Gastrocnemius medialis (tissue), 4 donors: ENCODE data around the gene TMEM30A. TPM values are rescaled to one million over a fixed set of nuclear protein-coding genes. Genes with fewer than 3 reads are reported as not detected.
A peak's percentile ranks its signal among the peaks of the same experiment; 100 is the strongest.

Experiments
- ATAC-seq, 2 donors: fragments of 150-250 bp; one replicate each; pipeline ENCODE4 v1.9.1; 2016
- DNase-seq, 2 donors: peaks; one replicate each; pipeline ENCODE4 v3.0.0-alpha.2; 2019
- H3K27ac ChIP-seq, 4 donors: fragments of 200-600 bp; sonication (generic); 1 replicate in 1 of 4; 2 replicates in 3 of 4; pipeline ENCODE4 v1.5.1; 2016 to 2018; ENCODE audit warnings: mild to moderate bottlenecking in 2 of 4, moderate library complexity in 1 of 4
- H3K27me3 ChIP-seq, 3 donors: fragments of 200-600 bp; sonication (generic) in 2 of 3; 1 replicate in 1 of 3; 2 replicates in 2 of 3; pipeline versions ENCODE4 v1.5.1 to v1.6.0; 2016 to 2019; ENCODE audit warnings: mild to moderate bottlenecking in 1 of 3, moderate library complexity in 1 of 3
- H3K36me3 ChIP-seq, 2 donors: fragments of 200-600 bp; sonication (generic) in 1 of 2; one replicate each; pipeline ENCODE4 v1.5.1; 2017 to 2018
- H3K4me1 ChIP-seq, 2 donors: fragments of 200-600 bp; sonication (generic) in 1 of 2; one replicate each; pipeline ENCODE4 v1.5.1; 2016 to 2017; ENCODE audit warnings: mild to moderate bottlenecking in 2 of 2
- H3K4me3 ChIP-seq, 4 donors: fragments of 200-600 bp; sonication (generic) in 3 of 4; 1 replicate in 1 of 4; 2 replicates in 3 of 4; pipeline ENCODE4 v1.5.1; 2016 to 2019; ENCODE audit warnings: mild to moderate bottlenecking in 2 of 4
- H3K9me3 ChIP-seq, 3 donors: fragments of 200-600 bp; sonication (generic) in 2 of 3; 1 replicate in 1 of 3; 2 replicates in 2 of 3; pipeline ENCODE4 v1.5.1; 2016 to 2019
- POLR2A ChIP-seq, 2 donors: fragments of 450-650 bp; IDR thresholded peaks; one replicate each; pipeline ENCODE4 v1.6.1; 2017; ENCODE audit warnings: antibody characterized with exemption in 2 of 2, mild to moderate bottlenecking in 2 of 2, moderate library complexity in 2 of 2
- in situ Hi-C, 4 donors: fragments of 200-750 bp; cut with MboI; loops; one replicate each; pipeline versions ENCODE4 v1.15.0 to v1.8.0; 2017; ENCODE audit warnings: low sequenced_read_pairs in 4 of 4
- intact Hi-C: fragments of 100-400 bp; cut with DNase I; formaldehyde crosslinking; loops from one replicate; pipeline ENCODE4 v1.15.1; 2023; ENCODE audit warnings: low total_unique reads
- total RNA-seq, 4 donors: library from RNA; depleted of rRNA; stranded (reverse); fragments of >200 nt; gene quantifications; one replicate each; pipeline versions ENCODE4 v1.1.0 to v1.2.3, GENCODE V29; 2016
- TF ChIP-seq, protein P1 (sequence below), 5 experiments: fragments of 450-650 bp in 3 of 5; fragments of 200-600 bp in 2 of 5; sonication (generic) in 2 of 5; IDR thresholded peaks in 4 of 5; conservative IDR thresholded peaks in 1 of 5; 1 replicate in 4 of 5; 2 replicates in 1 of 5; pipeline ENCODE4 v1.5.1; 2016 to 2019; ENCODE audit warnings: antibody characterized with exemption in 5 of 5, mild to moderate bottlenecking in 3 of 5, moderate library complexity in 3 of 5

TMEM30A gene
- total RNA-seq, 4 donors from 2014 or later: 23.8 to 44.4 (median 31.9) TPM

DNA sequence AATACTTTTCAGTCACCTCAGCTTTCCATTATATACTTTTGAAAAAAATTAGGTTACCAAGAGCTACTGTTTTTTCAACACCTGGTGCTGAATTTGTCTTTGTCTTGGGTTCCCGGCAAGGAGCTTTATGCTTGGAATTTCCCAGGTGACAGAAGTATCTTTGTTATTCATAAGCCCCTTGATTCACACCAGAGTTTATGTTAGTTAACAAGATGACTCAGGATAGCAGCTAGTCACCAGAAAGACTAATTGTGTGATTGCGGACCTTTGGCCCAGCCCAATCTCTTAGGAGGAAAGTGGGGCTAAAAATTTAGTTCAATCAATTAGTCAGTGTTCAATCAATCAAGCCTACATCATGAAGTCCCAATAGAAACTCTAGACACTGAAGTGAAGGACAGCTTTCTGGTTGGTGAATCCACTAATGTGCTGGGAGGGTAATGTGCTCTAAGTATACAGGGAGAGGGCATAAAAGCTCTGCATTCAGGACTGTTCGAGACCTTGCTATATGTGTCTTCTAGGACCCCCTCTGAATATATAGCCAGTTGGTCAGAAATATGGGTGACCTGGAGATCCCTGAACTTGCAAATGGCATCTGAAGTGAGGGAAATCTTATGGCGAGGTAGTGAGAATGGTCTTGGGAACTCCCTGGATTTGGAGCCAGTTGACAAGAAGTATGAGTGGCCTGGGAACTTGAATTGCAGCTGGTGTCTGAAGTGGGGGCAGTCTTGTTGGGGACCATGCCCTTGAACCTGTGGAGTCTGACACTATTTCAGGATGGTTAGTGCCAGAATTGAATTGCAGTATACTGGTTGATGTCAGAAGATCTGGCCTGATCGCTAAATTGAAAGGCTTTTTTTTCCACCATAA, 16.2 kb downstream of the TMEM30A start:
- ATAC-seq: no peak

DNA sequence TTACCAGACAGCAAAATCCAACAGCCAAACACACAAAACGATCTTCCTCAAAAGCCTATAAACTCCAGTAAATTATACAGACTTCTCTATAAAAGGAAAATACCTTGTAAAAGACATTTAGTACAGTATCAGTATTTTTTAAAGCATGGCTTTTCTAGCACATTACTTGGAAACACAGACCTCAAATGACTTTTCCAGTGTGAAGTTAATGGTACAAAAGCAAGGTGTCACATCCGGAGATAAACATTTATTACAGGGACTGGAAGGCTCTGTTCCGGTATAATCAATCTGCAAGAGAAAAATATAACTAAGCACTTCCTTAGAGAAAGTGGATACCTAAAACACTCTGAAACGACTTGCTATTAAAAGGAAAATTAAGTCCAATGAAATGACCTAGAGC, 17.1 kb downstream of the TMEM30A start:
- intact Hi-C loops: no loop called here
- no peaks in the 10 kb centered on the region for H3K9me3 ChIP-seq
- in situ Hi-C loops: loop anchor here (5.0 to 10.0 kb wide), 4 partner anchors 100 to 260 kb away; no protein-coding TSS in a partner anchor
- H3K27me3 ChIP-seq: no peaks in the 10 kb centered on the region
- no peak for TF ChIP-seq POLR2A (IDR thresholded peaks at IDR 0.05)
- TF ChIP-seq, protein P1, sequence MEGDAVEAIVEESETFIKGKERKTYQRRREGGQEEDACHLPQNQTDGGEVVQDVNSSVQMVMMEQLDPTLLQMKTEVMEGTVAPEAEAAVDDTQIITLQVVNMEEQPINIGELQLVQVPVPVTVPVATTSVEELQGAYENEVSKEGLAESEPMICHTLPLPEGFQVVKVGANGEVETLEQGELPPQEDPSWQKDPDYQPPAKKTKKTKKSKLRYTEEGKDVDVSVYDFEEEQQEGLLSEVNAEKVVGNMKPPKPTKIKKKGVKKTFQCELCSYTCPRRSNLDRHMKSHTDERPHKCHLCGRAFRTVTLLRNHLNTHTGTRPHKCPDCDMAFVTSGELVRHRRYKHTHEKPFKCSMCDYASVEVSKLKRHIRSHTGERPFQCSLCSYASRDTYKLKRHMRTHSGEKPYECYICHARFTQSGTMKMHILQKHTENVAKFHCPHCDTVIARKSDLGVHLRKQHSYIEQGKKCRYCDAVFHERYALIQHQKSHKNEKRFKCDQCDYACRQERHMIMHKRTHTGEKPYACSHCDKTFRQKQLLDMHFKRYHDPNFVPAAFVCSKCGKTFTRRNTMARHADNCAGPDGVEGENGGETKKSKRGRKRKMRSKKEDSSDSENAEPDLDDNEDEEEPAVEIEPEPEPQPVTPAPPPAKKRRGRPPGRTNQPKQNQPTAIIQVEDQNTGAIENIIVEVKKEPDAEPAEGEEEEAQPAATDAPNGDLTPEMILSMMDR (IDR thresholded peaks at IDR 0.05 in 4 of 5, conservative IDR thresholded peaks at IDR 0.05 in 1 of 5): no peak
- ATAC-seq (peak in 1 of 2 donors; percentile 25), DNase-seq (no peak)
- H3K4me1 ChIP-seq: peaks cover 15 to 18% of the 10 kb centered on the region in 2 donors
- peak overlapping the region in 3 of 4 donors; percentile 2 to 4 (median 4) for H3K27ac ChIP-seq
- H3K36me3 ChIP-seq: peaks cover 0 to 23% of the 10 kb centered on the region in 2 donors
- no peak overlapping the region for H3K4me3 ChIP-seq

More for the DNA sequence above, 16.2 kb downstream of the TMEM30A start:
- TF ChIP-seq, protein P1 (IDR thresholded peaks at IDR 0.05 in 4 of 5, conservative IDR thresholded peaks at IDR 0.05 in 1 of 5): no peak
- no peak for TF ChIP-seq POLR2A (IDR thresholded peaks at IDR 0.05)
- Histone ChIP-seq H3K4me3 (no peak overlapping the region), H3K9me3 (no peaks in the 10 kb centered on the region), H3K27ac (peak overlapping the region in 1 of 4 donors; percentile 4), H3K27me3 (no peaks in the 10 kb centered on the region), H3K4me1 (peaks cover 21 to 24% of the 10 kb centered on the region in 2 donors), H3K36me3 (peaks cover 0 to 16% of the 10 kb centered on the region in 2 donors)
- intact Hi-C loops (no loop called here), in situ Hi-C loops (loop anchor here (5.0 to 10.0 kb wide), 4 partner anchors 99 to 259 kb away; no protein-coding TSS in a partner anchor)
- DNase-seq: no peak

DNA sequence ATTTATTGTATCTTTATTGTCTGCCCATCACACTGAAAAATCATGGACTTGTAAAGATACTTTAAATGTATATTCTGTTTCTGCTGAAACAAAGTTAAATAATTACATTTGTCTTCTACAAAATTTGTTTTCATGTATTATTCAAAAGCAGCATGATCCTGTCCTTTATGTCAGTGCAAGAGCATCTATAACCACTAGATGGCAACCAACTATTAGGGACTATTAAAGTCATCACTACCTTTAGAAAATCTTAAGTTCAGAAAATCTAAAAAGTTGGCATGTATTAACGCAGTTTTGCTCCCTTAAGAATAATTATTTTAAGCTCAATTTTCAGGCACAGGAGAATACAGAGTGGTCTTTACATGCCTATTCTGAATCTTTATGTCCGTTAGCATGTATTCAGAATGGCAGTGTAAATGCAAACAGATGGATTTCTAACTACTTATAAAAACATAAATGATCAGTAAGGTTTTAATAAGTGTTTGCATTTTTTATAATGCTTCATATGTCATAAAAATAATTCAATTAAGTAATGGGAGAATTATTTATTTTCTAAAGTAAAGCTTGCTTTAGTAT, 17.8 kb downstream of the TMEM30A start:
- no peaks in the 10 kb centered on the region for H3K27me3 ChIP-seq
- H3K9me3 ChIP-seq: no peaks in the 10 kb centered on the region
- H3K27ac ChIP-seq: no peak overlapping the region
- peaks cover 15 to 18% of the 10 kb centered on the region in 2 donors for H3K4me1 ChIP-seq
- ATAC-seq (peak; percentile 67 to 75), DNase-seq (no peak)
- no peak for TF ChIP-seq POLR2A (IDR thresholded peaks at IDR 0.05)
- TF ChIP-seq, protein P1 (IDR thresholded peaks at IDR 0.05 in 4 of 5, conservative IDR thresholded peaks at IDR 0.05 in 1 of 5): peak; percentile 62 to 93 (median 84)
- H3K4me3 ChIP-seq: no peak overlapping the region
- peaks cover 0 to 23% of the 10 kb centered on the region in 2 donors for H3K36me3 ChIP-seq
- intact Hi-C loops (loop anchor here (1.0 kb wide), 2 partner anchors 238 to 259 kb away; no protein-coding TSS in a partner anchor), in situ Hi-C loops (loop anchor here (5.0 to 10.0 kb wide), 4 partner anchors 100 to 260 kb away; no protein-coding TSS in a partner anchor)

DNA sequence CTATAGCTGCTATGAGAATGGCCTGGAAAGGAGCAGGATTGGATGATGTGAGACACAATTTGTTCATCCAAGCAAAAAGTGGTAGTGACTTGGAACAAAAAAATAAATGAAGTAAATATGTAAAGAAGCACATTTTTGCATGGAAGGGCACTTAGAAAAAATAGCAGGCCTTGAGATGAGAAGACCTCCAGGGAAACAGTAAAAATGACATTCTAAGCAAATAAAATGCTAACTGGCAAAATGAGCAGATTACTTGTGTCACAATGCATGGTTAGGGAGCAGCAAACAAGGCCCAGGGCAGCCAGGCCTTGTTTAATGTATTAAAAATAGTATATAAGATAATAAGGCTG, 21.2 kb downstream of the TMEM30A start:
- DNase-seq: no peak
- Histone ChIP-seq H3K9me3 (no peaks in the 10 kb centered on the region), H3K27ac (no peak overlapping the region), H3K4me3 (no peak overlapping the region), H3K36me3 (peaks cover 0 to 52% of the 10 kb centered on the region in 2 donors), H3K4me1 (peaks cover 15% of the 10 kb centered on the region in 2 donors), H3K27me3 (no peaks in the 10 kb centered on the region)
- TF ChIP-seq POLR2A (IDR thresholded peaks at IDR 0.05): no peak
- TF ChIP-seq, protein P1 (IDR thresholded peaks at IDR 0.05 in 4 of 5, conservative IDR thresholded peaks at IDR 0.05 in 1 of 5): no peak
- in situ Hi-C loops (loop anchor here (5.0 to 10.0 kb wide), 3 partner anchors 244 to 261 kb away; no protein-coding TSS in a partner anchor), intact Hi-C loops (no loop called here)
- no peak for ATAC-seq
